Measurements from ENCODE around the gene SHMT2.

GRCh38 chr12:57181072-57181471 lies 48.4 kb upstream of the SHMT2 start:
- 0 out of 4 replicates have a peak, but pooled peaks of 1 of the 2 experiments have one; percentile 12 for TF ChIP-seq POLR2A (IDR thresholded peaks at IDR 0.05; ENCODE audit: insufficient read depth in 1 of 2, low read depth in 2 of 2, low read length in 2 of 2)
- TF ChIP-seq CCAR2 (optimal IDR thresholded peaks at IDR 0.05; ENCODE audit: low read depth, low read length): no peak
- no peak for TF ChIP-seq ZNF274 (CRISPR knock-in tag; IDR thresholded peaks at IDR 0.05)
- no peak for TF ChIP-seq ZBTB8A (CRISPR knock-in tag; IDR thresholded peaks at IDR 0.05; ENCODE audit: borderline replicate concordance, low read depth)
- TF ChIP-seq HDAC1 (CRISPR knock-in tag; IDR thresholded peaks at IDR 0.05): no peak

Data from HepG2 (cell line).